GM19372 (cell line): ENCODE data around the gene FPR1.
"Not testable (repeated sequence)": the region's sequence is repeated elsewhere in the genome, so short reads cannot be mapped to it uniquely, and the experiment has no call there.

ENCODE experiments used
- ATAC-seq: cut with Tn5 transposase; IDR thresholded peaks from one replicate; pipeline ENCODE4 v1.9.1; 2021; ENCODE audit warnings: mild to moderate bottlenecking, low read depth, moderate library complexity; ENCODE audit not compliant: unreplicated experiment

FPR1 gene

GRCh38 chr19:51738523-51738922 lies 13.2 kb downstream of the FPR1 start:
- ATAC-seq, result not testable (repeated sequence)

GRCh38 chr19:51737924-51738323 lies 13.8 kb downstream of the FPR1 start:
- no peak for ATAC-seq

- no peak for ATAC-seq
Observed at GRCh38 chr19:51737389-51737788, 14.3 kb downstream of the FPR1 start.

GRCh38 chr19:51735759-51736449 lies 15.8 kb downstream of the FPR1 start:
- no peak for ATAC-seq

- ATAC-seq, result no peak
Observed at GRCh38 chr19:51733742-51734522, 17.7 kb downstream of the FPR1 start.

- no peak for ATAC-seq
Observed at GRCh38 chr19:51729781-51730180, 21.9 kb downstream of the FPR1 start.

- no peak for ATAC-seq
Observed at GRCh38 chr19:51727349-51727880, 24.3 kb downstream of the FPR1 start.

GRCh38 chr19:51726049-51726448 lies 25.6 kb downstream of the FPR1 start:
- ATAC-seq, result no peak

- ATAC-seq, result no peak
Observed at GRCh38 chr19:51724543-51724942, 27.1 kb downstream of the FPR1 start.

GRCh38 chr19:51722492-51722891 lies 29.2 kb downstream of the FPR1 start:
- no peak for ATAC-seq

- no peak for ATAC-seq
Observed at GRCh38 chr19:51721905-51722304, 29.8 kb downstream of the FPR1 start.

GRCh38 chr19:51719251-51719988 lies 32.3 kb downstream of the FPR1 start:
- ATAC-seq, result no peak

GRCh38 chr19:51716925-51717324 lies 34.8 kb downstream of the FPR1 start:
- ATAC-seq, result no peak

GRCh38 chr19:51715850-51716249 lies 35.8 kb downstream of the FPR1 start:
- ATAC-seq, result no peak

- ATAC-seq, result no peak
Observed at GRCh38 chr19:51714848-51715247, 36.8 kb downstream of the FPR1 start.

- ATAC-seq, result no peak
Observed at GRCh38 chr19:51713319-51714285, 38.1 kb downstream of the FPR1 start.

GRCh38 chr19:51712461-51713081 lies 39.1 kb downstream of the FPR1 start:
- no peak for ATAC-seq

GRCh38 chr19:51711702-51712101 lies 40.0 kb downstream of the FPR1 start:
- ATAC-seq, result no peak

GRCh38 chr19:51710163-51710562 lies 41.5 kb downstream of the FPR1 start:
- no peak for ATAC-seq
